ENCODE results near the gene FASLG.

DNA sequence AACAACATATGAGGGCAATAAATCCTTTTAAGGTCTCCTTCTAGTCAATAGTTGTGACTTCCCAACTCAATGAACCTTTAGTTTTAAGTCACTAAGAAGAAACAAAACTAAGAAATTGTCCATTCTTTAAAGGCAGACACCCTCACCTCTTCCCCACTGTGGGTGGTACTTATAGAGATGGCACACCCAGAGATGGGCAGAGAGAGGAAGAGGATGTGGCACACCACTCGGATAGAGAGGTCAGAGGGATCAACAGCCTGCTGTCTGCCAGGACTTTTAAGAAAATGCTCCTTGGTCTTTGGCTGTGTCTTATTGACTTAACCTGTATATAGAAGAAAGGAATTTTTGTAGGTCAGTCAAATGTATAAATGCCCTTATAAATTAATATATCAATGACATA lies 45.1 kb downstream of the FASLG start:
- TF ChIP-seq, protein P1, sequence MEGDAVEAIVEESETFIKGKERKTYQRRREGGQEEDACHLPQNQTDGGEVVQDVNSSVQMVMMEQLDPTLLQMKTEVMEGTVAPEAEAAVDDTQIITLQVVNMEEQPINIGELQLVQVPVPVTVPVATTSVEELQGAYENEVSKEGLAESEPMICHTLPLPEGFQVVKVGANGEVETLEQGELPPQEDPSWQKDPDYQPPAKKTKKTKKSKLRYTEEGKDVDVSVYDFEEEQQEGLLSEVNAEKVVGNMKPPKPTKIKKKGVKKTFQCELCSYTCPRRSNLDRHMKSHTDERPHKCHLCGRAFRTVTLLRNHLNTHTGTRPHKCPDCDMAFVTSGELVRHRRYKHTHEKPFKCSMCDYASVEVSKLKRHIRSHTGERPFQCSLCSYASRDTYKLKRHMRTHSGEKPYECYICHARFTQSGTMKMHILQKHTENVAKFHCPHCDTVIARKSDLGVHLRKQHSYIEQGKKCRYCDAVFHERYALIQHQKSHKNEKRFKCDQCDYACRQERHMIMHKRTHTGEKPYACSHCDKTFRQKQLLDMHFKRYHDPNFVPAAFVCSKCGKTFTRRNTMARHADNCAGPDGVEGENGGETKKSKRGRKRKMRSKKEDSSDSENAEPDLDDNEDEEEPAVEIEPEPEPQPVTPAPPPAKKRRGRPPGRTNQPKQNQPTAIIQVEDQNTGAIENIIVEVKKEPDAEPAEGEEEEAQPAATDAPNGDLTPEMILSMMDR (IDR thresholded peaks at IDR 0.05), result no peak
- TF ChIP-seq POLR2A (IDR thresholded peaks at IDR 0.05), result no peak

Data from lower leg skin (tissue), 3 donors.